Measurements from ENCODE around the gene ALDH1A1.

DNA sequence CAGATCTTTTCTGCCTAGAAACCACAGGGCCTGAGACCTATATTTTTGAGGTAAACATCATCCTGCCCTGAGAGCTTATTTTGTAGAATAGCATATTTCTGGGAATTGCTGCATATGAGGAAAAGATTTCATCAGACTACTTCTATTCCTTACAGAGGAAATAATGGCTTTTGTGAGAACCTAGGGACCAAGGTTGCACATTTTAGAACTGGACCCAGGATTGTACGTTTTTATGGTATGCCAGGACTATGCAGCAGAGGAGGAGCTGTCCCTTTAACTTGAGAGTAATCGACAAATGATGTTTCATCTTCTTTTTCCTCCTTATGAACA, 2.2 kb upstream of the ALDH1A1 start:
- TF ChIP-seq, protein P1, sequence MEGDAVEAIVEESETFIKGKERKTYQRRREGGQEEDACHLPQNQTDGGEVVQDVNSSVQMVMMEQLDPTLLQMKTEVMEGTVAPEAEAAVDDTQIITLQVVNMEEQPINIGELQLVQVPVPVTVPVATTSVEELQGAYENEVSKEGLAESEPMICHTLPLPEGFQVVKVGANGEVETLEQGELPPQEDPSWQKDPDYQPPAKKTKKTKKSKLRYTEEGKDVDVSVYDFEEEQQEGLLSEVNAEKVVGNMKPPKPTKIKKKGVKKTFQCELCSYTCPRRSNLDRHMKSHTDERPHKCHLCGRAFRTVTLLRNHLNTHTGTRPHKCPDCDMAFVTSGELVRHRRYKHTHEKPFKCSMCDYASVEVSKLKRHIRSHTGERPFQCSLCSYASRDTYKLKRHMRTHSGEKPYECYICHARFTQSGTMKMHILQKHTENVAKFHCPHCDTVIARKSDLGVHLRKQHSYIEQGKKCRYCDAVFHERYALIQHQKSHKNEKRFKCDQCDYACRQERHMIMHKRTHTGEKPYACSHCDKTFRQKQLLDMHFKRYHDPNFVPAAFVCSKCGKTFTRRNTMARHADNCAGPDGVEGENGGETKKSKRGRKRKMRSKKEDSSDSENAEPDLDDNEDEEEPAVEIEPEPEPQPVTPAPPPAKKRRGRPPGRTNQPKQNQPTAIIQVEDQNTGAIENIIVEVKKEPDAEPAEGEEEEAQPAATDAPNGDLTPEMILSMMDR (IDR thresholded peaks at IDR 0.05; ENCODE audit: low read length), result no peak
- TF ChIP-seq EZH2 (optimal IDR thresholded peaks at IDR 0.05; ENCODE audit: low read depth, low read length), result no peak
